Amniotic stem cell (primary cell): Measurements from ENCODE around the gene PSMB5.

ENCODE experiments used
- DNase-seq: peaks from one replicate; lab custom pipeline; 2025; lab: John Stamatoyannopoulos, UW

The PSMB5 gene

DNA sequence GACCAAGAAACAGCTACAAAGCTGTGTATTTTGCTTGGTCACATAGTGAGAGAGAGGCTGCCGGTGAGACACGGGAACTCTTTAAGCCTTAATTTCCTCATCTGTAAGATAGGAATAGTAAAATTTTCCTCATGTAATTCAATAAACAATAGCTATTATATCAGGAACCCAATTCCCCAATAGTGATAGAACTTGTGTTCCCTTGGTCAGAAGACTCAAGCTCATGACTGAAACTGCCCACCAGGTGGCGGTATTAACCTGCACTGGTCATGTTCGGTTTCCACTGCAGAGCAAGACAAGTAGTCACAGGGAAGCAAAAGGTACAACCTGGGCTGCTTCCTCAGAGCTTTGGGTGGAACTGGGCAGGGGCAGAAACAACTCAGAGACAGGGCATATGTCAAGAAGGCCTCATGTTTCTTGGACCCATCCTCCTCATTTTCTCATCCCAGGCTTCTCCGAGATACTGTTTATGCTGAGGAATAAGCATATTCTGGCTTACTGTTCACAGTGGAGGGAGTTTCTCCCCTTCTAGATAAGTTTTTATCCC lies 48.1 kb downstream of the PSMB5 start:
- DNase-seq: peak; percentile 79

GRCh38 chr14:22985894-22986507 lies 48.7 kb downstream of the PSMB5 start:
- DNase-seq: no peak

DNA sequence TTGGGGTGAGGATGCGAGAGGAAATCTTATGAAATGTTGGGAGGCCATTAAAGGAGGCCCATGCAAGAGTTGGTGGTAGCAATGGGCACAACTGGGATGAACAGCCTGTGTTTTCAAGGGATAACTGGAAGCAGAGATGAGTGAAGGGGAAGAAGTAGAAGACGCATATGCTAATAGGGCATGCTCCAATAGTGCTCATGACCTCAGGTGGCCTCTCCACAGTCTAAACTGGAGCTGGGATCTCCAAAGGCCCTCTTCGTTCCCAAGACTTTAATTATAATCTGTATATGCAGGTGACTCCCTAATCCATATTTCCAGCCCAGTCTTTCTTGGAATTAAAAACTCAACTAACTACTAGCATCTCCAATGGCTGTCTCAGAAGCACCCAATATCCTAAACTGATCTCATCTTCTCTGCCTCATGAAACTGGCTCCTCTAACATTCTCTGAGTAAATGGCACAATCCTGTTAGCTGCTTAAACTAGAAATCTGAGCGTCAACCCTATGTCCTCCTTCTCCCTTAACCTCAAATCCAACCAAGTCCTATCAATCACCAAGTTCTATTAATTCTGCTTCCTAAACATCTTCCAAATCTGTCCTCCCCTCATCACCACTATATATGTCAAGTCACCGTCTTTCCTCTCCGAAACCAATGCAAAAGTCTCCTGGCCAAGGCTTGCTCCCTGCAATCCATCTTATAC lies 49.6 kb downstream of the PSMB5 start:
- no peak for DNase-seq

DNA sequence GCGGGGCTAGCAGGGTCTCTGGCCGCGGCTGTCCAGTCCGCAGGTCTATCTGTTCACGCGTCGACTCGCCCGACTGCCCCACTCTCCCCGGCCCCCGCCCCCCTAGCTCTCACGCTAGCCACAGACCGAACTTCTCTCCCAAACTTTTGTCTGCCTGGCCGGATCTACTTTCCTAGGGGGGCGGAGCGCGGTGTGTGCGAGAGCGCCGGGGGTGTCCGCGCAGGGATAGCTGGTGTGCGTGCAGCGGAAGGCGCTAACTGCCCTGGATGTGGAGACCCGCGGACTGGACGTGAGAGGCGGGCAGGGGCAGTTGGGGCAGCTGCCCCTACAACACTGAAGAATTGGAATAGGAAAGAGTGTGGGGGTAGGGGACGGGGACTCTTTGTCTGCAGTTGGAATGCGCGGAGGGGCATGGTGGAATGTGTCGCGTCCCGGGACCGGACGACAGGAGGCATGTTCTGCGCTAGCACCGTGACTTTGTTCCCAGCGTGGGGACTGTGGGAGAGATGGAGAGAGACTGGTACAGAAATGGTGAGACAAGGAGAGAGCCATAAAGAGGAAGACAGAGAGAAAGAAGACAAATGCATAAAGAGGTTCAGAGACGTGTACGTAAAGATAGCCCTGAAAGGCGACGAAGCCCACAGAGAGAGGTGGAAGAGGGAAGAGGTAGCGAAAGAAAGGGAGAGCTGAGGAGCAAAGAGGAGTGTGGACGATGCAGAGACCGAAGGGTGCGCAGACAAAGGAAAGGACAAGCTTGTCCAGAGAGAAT lies 52.0 kb downstream of the PSMB5 start, which contains the start of gene AJUBA:
TSS of gene AJUBA (minus strand) at position 75 of the 769 bp plus-strand sequence. CDS start 285 bp downstream, outside the sequence.
- peak; percentile 77 for DNase-seq

DNA sequence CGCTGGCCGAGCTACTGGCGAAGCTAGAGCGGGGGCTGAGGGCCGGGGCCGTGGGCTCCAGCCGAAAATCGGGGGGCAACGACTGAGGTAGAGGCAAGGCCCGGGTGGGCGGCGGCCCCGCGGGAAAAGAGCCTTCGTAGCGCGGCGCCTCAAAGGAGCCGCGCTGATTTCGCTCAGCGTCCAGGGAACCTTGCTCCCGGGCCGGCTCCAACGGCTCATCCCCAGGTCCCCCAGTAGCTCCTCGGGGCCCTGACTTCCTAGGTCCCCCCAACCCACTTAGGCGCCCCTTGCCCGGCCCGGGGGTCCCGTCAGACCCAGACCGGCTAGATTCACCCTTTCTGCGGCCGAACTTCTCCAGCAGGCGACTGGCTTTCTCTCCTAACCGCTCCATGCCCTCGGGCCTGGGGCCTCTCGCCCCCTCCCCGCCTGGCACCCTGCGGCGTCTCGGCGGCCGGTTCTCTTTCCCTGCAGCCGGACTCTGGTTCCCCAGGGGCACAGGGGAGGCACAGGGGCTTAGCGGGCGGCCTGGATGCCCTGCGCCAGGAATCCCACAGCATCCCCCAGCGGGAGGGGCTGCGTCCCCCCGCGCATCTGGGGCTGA lies 52.7 kb downstream of the PSMB5 start:
- DNase-seq: no peak

DNA sequence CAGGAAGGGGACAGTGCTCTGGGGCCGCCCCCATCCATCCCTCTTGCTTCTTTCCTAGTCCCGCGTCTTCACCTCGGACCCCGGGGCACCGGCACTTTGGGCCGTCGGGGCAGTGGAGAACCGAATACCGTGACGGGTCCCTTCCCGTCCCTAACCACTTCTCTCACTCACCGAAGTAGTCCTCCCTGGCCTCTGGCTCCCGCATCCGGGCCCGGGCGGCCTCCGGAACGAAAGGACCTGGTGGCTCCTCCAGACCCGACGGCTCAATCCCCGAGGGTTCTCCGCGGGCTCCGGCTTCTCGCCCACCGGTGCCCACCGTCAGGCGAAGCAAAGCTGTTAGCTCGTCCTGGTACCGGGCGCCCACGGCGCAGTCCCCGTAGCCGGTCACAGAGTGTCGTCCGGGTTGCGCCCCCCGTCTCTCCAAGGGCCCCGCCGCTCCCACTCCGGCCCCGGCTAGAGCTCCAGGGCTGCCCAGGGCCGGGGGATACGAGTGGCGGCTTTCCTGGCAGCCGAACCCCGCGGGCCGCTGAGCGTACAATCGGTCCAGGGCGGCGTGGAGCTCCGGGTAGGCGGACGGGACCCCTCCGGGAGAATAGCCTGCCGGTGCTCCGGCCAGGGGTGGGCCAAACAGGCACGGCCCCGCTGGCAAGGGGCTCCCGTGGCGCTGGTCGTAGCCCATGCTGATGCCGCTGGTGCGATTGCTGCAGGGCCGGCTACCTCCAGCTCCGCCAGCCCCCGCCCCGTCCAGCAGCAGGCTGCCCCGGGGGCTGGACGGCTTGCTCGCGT lies 53.4 kb downstream of the PSMB5 start:
- no peak for DNase-seq

DNA sequence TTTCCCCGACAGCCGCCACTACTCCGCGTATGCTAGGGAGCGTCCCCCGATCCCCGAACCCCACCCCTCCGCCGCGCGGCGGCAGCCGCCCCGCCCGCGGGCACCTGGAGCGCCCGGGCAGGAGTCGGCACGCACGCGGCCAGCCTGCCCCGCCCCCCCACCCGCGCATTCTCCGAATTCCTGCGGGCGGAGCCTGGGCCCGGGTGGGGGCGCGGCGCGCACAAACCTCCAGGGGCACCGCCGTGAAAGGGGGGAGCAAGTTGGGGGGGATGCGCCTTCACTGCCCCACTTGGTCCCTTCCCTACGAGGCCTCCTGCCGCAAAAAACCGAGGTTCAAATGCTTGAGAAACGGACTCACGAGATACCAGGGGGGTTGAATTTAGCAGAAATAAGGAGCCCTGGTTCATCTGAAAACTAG lies 54.0 kb downstream of the PSMB5 start:
- DNase-seq: no peak

DNA sequence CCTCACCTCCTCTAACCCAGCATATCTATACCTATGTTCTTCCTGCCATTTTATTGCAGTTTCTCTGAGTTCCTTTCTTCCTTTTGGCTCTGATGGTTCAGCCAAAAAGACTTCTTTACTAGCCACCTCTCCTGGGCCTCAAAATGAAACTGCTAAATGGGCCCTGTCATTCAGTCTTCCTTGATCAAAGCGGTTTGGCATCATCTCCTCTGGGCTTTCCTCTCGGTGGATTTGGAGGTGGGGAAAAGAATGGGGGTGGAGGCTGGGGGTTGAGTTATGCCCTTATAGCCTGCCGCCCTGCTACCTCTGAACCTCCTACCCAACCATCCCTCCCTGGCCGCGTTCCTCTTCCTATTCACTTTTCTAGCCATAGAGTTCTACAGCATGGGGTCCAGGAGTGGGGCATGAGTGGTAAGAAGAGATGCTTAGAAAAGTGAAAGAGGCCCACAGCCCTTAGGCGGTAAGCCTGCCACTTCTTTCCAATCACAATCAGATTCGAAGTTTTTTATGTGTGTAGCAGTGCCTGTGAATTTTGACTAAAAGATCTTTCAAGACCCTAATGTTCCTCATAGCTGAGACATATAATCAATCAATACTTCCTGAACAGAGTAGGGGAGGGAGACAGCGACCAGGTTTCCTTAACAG lies 54.8 kb downstream of the PSMB5 start:
- no peak for DNase-seq

- no peak for DNase-seq
These were observed 55.6 kb downstream of the PSMB5 start for GRCh38 chr14:22978981-22979671.

DNA sequence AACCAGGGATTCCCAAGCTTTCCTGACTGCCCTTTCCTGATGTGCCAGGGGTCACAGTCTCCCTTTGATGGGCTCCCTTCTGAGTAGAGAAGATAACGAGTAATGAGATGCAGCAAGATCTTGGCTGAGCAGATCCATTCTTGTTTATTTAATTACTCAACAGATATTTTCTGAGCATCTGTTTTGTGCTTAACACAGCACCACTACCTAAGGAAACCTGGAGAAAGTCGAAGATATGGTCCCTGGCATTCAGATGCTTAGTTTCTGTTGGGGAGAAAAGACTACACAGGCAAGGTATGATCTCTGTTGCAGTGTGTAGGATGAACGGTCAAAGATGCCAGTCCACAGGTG lies 56.2 kb downstream of the PSMB5 start:
- no peak for DNase-seq

GRCh38 chr14:22977684-22978486 lies 56.8 kb downstream of the PSMB5 start:
- DNase-seq: peak; percentile 64

DNA sequence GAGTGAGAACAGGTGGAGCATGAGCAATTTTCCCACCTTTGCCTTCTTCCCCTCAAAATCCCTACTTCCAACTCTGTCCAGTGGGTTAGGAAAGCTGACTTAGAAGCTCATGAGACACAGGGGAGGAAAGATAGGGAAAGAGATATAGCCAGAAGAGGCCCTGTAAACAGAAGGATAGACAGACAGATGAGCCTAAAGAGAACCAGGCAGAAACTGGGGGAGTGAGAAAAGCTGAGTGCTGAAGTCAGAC lies 57.3 kb downstream of the PSMB5 start:
- no peak for DNase-seq

DNA sequence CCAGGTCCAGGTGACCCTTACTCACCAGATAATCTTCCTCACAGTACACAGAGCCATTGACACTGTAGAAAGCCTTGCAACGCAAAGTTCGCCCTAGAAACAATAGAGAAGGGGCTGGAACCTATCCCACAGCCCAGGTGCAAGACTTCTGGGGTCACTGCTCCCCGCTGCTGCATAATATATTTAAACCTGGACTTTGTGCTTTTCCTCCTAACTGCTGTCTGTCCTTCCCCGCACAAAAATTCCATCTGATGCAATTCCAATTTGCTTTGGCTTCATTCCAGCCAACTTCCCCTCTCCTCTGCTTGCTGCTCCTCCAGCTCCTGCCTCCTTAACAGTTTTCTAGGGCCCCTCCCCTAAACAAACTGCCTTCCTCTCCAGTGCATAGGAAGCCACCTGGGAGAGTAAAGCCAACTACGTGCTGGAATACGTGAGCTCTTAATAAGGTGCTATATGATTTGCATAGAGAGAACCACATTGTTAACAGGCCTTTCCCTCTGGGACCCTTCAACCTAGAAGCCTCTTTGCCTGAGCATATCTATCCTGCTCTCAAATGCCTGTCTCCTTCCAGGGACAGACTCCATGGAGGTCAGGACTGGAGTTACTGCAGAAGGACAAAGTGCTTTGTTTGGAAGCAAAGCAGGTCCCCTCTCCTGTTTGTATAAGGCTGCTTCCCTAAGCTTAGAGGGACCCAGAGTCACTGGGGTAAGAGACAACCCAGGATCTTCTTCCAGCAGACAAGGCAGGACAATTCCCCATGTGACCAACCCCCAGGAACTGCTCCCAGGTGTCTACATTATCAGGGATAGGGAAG lies 57.9 kb downstream of the PSMB5 start:
- no peak for DNase-seq
